ENCODE measurements around the gene LKAAEAR1.

LKAAEAR1 gene

DNA sequence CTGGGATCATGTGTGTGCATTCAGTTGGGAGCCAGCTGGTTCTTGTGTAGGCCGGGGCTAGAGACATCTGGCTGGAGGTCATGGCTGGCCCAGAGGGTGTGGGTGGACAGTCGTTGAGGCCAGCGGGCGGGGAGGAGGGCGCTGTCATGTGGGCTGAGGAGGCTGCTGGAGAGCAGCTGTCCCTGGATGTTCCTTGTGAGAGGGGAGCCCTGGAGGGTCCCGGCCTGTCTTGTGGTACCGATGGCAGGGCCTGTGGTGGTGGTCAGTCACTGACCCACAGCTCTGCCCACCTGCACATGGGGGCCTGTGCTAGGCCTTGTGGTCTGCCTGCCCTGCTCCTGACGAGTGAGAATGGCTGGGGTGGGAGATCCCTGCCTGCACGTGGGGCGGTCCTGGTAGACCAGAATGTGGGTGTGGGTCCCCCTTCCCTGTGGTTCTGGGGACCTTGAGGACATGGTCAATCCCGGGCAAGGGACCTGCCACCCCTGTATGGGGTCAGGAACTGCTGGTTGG lies 50.2 kb downstream of the LKAAEAR1 start:
- no peak for DNase-seq (ENCODE audit: low read depth)
- TF ChIP-seq, protein P1, sequence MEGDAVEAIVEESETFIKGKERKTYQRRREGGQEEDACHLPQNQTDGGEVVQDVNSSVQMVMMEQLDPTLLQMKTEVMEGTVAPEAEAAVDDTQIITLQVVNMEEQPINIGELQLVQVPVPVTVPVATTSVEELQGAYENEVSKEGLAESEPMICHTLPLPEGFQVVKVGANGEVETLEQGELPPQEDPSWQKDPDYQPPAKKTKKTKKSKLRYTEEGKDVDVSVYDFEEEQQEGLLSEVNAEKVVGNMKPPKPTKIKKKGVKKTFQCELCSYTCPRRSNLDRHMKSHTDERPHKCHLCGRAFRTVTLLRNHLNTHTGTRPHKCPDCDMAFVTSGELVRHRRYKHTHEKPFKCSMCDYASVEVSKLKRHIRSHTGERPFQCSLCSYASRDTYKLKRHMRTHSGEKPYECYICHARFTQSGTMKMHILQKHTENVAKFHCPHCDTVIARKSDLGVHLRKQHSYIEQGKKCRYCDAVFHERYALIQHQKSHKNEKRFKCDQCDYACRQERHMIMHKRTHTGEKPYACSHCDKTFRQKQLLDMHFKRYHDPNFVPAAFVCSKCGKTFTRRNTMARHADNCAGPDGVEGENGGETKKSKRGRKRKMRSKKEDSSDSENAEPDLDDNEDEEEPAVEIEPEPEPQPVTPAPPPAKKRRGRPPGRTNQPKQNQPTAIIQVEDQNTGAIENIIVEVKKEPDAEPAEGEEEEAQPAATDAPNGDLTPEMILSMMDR (IDR thresholded peaks at IDR 0.05; ENCODE audit: low read depth, low read length) = no peak
- TF ChIP-seq MYC (IDR thresholded peaks at IDR 0.05; ENCODE audit: low read depth, low read length) = no peak
- no peak for TF ChIP-seq POLR2A (IDR thresholded peaks at IDR 0.05; ENCODE audit: extremely low read depth, insufficient read length)
- TF ChIP-seq, protein P2, sequence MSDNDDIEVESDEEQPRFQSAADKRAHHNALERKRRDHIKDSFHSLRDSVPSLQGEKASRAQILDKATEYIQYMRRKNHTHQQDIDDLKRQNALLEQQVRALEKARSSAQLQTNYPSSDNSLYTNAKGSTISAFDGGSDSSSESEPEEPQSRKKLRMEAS (IDR thresholded peaks at IDR 0.05; ENCODE audit: low read depth, low read length) = no peak

More for the DNA sequence above, 50.2 kb downstream of the LKAAEAR1 start:
- no peak overlapping the region for H3K4me3 ChIP-seq (ENCODE audit: low read depth, low read length)
